Measurements from ENCODE around the gene TMEM232.
A peak's percentile ranks its signal among the peaks of the same experiment; 100 is the strongest.
"Not testable (repeated sequence)": the region's sequence is repeated elsewhere in the genome, so short reads cannot be mapped to it uniquely, and the experiment has no call there.

Gene TMEM232

GRCh38 chr5:110726249-110727024, at the start of gene TMEM232:
TMEM232 (minus strand) TSS chr5:110726671; CDS start chr5:110667352, 59,319 bp downstream.
- DNase-seq = peak; percentile 29

- DNase-seq = no peak
Observed at GRCh38 chr5:110770286-110770685, 43.8 kb upstream of the TMEM232 start.

- DNase-seq = no peak
Observed at GRCh38 chr5:110769000-110769681, 42.7 kb upstream of the TMEM232 start.

DNA sequence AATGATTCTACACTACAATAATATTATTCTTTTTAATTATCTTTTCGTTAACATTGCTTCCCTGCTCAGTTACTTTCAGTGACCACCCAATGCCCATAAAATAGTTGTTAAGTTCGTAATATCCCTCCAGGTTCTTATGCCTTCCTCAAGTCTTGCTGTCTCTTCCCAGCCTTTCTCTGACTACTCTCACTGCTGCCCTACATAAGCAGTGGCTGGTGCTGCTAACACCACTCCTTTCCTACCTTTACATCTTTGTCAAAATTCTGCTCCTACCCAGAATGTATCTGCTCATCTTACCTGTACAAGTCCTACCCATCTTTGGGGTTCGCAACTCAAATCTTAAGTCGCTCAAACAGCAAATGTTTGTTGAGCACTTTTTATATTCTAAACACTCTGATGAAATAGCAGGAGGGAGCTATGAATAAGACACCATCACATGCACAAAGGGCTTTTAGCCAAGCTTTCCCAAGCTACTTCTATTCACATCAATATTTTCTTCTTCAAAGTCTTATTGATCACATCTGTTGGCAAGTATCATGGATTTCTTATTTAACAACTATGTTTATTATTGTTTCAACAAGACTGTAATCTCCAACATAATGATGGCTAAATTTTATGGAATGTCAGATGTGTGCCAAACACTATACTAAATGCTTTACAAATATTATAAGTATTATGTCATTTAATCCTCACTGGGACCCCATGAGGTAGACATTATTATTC, 41.8 kb upstream of the TMEM232 start:
- DNase-seq = no peak

GRCh38 chr5:110760158-110760557, 33.7 kb upstream of the TMEM232 start:
- DNase-seq = no peak

GRCh38 chr5:110757118-110757729, 30.8 kb upstream of the TMEM232 start:
- peak; percentile 11 for DNase-seq

DNA sequence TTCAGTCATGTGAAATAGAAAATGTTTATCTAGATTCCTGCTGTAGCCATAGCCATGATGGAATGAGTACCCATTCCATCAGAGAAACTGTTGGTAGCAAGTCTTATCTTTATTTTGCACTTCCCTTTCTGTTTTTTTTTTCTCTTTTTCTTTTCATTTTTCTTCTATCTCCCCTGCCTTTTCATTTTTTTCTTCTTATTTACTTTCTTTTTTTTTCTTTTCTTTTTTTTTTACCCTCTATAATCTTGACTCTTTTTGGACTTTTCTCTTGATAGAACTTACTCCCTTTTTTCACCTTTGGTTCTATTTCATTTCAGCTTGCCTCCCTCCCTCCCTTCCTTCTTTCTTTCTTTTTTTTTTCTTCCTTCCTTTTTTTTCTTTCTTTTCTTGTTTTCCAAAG, 27.7 kb upstream of the TMEM232 start:
- DNase-seq = no peak

GRCh38 chr5:110753600-110753999, 27.1 kb upstream of the TMEM232 start:
- DNase-seq = no peak

DNA sequence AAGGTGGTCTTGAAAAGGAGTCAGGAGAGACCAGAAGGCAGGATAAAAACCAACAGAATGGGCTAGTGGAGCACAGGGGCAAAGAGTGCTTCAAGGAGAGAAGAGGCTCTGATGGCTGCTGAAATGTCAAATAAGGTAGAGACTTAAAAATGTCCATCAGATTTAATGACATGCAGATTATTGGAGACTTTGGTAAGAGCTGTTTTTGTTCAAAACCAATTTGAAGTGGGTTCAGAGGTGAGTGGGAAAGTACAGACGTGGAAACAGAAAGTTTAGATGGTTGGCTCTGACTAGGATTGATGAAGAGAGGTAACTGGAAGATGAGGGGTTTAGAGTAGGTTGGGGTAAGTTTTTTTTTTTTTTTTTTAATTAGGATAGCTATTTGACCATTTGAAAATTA, 26.5 kb upstream of the TMEM232 start:
- no peak for DNase-seq

DNA sequence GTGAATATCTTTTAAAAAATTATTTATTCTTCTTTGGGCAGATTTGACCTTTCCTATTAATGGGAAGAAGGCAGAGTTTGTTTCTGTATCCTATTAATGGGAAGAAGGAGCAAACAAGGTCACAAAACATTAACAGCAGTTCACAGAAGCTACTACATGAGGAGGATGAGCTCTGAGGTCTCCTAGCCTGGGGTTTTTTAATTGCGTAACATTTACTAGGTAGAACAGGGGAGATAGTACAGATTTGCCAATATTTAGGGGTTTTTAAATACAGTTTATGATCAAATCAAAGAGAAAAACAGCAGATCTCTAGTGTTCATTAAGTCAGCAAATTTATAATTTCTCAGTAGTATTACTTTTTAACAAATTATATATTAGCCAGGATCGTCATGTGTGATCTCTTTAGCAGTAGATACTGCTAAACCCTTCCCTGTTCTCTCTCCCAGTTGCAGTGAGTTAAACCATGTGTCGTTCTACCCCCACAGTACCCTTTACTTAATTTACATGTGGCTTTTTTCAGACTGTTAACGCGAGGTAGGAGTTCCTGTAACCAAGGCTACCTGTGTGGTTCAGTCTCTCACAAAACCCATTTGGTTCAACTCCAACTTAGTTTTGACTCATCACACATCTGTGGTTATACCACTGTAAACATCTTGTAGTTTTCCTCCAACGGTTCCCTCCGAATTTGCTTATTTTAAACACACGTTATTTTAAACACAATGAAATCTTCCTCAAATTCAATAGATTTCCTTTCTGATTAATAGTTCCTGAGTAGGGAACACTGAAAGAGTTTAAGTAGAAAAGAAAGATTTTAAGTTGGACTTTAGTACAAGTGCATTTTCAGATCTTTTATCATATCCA, 25.7 kb upstream of the TMEM232 start:
- no peak for DNase-seq

DNA sequence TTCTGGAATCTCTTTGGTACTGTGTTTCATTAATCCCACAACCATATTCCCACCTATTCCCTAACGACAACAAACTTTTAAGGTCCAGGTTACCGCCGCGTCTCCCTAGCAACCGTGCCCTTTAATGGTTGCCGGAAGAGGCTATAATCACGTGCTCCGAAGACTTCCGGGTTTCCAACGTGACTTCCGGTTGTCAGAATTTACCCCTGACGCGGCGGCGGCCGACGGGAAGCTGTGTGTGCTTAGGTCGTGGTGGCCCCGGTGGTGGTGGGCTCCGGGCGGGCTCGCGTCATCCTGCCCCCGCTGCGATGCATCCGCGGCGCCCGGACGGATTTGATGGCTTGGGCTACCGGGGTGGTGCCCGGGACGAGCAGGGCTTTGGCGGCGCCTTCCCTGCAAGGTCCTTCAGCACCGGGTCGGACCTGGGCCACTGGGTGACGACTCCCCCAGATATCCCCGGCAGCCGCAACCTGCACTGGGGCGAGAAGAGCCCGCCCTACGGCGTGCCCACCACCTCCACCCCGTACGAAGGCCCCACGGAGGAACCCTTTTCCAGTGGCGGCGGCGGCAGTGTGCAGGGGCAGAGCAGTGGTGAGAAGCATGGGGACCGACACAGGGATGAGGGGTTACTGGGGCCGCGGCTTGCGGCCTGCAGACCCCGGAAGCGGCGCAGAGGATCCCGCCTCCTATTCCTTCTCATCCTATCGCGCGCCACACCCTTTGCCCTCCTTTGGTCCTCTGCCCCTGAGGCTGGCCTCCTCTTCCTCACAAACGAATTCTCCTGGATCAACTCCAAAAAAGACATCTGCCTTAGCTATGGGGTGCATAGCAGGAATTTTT, 12.6 kb upstream of the TMEM232 start, which contains the start of gene SLC25A46:
SLC25A46 (plus strand) TSS at position 196 of the 840 bp plus-strand sequence; CDS start at position 309, 113 bp downstream.
- peak; percentile 85 for DNase-seq

DNA sequence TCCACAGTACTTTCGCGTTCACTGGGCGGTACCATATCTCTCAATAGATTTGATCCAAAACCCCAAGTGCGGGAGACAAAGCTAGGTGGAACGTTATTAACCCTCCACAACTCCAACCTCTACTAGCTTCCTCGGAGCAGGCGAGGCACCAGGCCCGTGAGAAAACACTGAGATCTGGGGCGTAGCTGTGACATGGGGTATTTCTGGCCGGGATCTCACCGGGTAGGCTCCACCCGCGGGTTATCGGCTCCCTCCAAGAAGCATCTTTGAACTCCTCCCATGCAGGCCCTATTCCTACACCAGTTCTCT, 12.0 kb upstream of the TMEM232 start:
- DNase-seq = peak; percentile 64

- no peak for DNase-seq
Observed at GRCh38 chr5:110736753-110737152, 10.3 kb upstream of the TMEM232 start.

DNA sequence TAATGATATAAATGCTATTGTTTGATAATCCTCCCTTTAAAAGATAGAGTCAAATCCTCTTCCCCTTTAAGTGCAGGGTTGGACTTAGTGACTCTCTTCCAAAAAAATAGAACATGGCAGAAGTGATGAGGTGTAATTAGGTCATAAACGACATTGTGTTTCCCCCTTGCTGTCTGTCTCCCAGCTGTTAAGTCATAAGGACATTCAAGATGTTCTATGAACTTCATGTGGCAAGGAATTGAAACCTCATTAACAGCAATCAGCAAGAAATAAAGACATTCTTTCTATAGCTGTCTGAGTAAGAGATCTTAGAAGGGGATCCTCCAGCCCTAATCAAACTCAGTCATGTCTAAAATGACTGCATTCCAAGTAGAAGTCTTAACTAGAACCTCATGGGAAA, 9.1 kb upstream of the TMEM232 start:
- DNase-seq = no peak

DNA sequence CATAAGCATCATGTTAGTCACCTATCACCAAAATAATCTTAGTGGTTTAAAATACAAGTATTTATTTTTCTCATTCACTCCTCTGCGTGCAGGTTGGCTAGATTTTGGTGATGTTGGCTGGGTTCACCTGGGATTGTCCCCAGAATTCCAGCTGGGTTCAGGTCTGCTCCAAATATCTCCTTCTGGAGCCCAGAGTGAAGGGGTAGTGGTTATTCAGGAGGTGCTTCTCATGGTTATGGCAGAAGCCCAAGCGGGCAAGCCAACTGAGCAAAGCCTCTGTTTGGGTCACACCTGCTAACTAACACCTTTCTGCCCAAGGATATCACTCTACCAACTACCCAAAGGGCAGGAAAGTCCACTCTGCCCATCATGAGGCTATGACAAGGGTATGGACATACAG, 7.6 kb upstream of the TMEM232 start:
- DNase-seq = no peak

DNA sequence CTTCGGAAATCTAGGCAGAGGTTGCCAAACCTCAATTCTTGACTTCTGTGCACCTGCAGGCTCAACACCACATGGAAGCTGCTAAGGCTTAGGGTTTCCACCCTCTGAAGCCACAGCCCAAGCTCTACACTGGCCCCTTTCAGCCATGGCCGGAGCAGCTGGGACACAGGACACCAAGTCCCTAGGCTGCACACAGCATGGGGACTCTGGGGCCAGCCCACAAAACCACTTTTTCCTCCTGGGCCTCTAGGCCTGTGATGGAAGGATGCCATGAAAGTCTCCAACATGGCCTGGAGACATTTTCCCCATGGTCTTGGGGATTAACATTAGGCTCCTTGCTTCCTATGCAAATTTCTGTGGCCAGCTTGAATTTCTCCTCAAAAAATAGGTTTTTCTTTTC, 5.0 kb upstream of the TMEM232 start:
- DNase-seq = not testable (repeated sequence)

DNA sequence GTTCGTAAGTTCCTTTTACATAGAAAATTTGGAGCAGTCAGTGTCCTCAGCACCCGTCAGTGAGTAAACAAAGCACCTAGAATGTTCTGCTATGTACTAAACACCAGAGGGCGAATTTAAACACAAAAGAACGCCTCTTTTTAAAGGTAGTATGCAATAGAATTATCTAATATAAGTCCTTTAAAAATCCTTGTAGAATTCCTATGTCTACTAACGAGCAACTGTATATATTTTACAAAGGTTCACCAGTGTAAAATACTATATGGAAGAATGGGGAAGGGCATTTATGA, 499 bp upstream of the TMEM232 start:
- DNase-seq = no peak

DNA sequence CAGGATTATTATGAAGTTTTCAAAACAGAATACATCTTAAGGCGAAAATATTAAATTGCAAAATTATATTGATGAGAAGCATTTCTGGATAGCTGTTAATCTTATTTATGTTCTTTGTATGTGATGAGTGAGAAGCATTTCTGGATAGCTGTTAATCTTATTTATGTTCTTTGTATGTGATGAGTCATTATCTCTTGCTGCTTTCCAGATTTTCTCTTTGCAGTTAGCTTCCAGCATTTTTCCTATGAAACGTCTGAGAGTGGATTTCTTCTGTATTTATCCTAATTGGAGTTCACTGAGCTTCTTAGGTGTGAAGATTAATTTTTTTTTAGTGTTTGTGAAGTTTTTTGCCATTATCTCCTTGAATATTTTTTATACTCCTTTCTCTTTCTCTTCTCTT, 8.2 kb downstream of the TMEM232 start:
- no peak for DNase-seq

GRCh38 chr5:110716247-110717245, 9.9 kb downstream of the TMEM232 start:
- DNase-seq = no peak

DNA sequence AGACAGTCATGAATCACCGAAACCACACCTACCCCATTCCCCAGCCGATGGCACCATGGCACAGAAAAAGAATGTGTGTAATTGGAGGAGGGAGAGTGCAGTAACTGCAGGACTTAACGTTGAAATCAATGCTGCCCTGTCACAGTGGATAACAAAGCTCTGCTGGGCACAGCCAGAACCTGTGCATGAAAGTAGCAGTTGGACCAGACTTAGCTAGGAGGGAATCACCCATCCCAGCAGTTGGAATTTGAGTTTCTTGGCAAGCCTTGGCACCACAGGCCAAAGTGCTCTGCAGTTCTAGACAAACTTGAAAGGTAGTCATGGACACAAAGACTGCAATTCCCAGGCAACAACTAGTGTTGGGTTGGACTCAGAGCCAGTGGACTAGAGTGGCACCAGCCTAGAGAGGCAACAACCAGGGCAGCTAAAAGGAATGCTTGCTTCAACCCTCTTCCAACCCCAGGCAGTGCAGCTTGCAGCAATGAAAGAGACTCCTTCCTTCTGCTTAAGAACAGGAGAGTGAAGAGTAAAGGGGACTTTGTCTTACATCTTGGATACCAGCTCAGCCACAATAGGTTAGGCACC, 19.1 kb downstream of the TMEM232 start:
- DNase-seq = no peak

All from NCI-H146 (cell line).